ENCODE measurements around the gene HARBI1. TPM values are rescaled to one million over a fixed set of nuclear protein-coding genes. Genes with fewer than 3 reads are reported as not detected.

Gene HARBI1
- total and polyA plus RNA-seq, 9 of the 15 experiments (the other 6 are each of a cell fraction or from before 2014, with no cell fraction given) = 3.5 to 8.4 (median 5.5) TPM

DNA sequence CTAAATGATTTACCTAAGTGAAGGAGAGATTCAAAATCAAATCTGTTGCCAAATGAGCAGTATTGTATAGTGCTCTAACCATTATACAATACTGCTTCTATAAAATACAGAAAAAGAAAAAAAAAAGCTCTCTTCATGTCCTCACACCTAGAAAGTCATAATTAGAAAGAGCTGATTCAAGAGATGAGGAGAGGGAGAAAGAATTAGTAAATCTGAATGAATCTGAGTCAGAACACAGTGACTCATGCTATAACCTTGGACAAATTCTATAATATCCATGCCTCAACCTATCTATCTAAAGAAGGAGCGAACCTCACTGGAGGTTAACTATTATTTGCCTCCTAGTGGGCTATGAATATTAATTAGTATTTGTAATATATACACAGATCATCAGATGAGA is 52.6 kb downstream of the HARBI1 start:
- Histone ChIP-seq H2AFZ (ENCODE audit: low read depth, low read length) (no peak overlapping the region), H4K20me1 (replicated peaks; ENCODE audit: control insufficient read depth, insufficient read depth, low read length) (peaks cover 8% of the 10 kb centered on the region; the same call in 1 of the 2 replicates), H3K27ac (ENCODE audit: extremely low read depth, low read depth, low read length) (no peak overlapping the region), H3K9ac (ENCODE audit: insufficient read depth in 1 of 2, low read depth in 2 of 2, low read length in 2 of 2) (no peak overlapping the region), H3K4me3 (no peak overlapping the region), H3K27me3 (ENCODE audit: control insufficient read depth in 2 of 2, insufficient read depth in 2 of 2, low read length in 2 of 2) (no peaks in the 10 kb centered on the region), H3K4me2 (ENCODE audit: insufficient read depth, low read length) (no peak overlapping the region), H3K9me1 (ENCODE audit: control insufficient read depth, insufficient read depth, low read length) (no peaks in the 10 kb centered on the region), H3K79me2 (ENCODE audit: control insufficient read depth, insufficient read depth, low read length) (peaks cover 60% of the 10 kb centered on the region), H3K9me3 (replicated peaks; ENCODE audit: control insufficient read depth, insufficient read depth, low read depth, low read length) (no peaks in the 10 kb centered on the region), H3K4me1 (replicated peaks in 1 of 2; ENCODE audit: control insufficient read depth in 2 of 2, insufficient read depth in 2 of 2, low read length in 2 of 2) (peaks cover 4 to 11% of the 10 kb centered on the region in 2 experiments; a peak in 2 of 5 replicates), H3K36me3 (ENCODE audit: control insufficient read depth, insufficient read depth, low read length) (no peaks in the 10 kb centered on the region)
- in situ Hi-C loops (cut with MboI) (no loop called here), intact Hi-C loops (cut with micrococcal nuclease) (loop anchor here (5.0 kb wide), 1 partner anchor 53 kb away; the partner anchor contains the start of genes ATG13 and HARBI1)
- ChIA-PET CTCF (ENCODE audit: low intra/inter-chr PET ratio) (no interaction called here), POLR2A (interaction anchor here (1.0 kb wide), 1 partner anchor 17 kb away, joined by 3 read pairs; no protein-coding TSS in a partner anchor)
- 73% methylated on average over 1 of the region's 1 CpG for WGBS (ENCODE audit: insufficient coverage, low coverage, missing lambda C conversion rate)
- ATAC-seq (no peak), DNase-seq (ENCODE audit: extremely low read depth in 1 of 4, low spot score in 3 of 4) (no peak), FAIRE-seq (no peak)
- TF ChIP-seq NR1H2 (CRISPR knock-in tag; IDR thresholded peaks at IDR 0.05) = no peak
- TF ChIP-seq EHMT2 (IDR thresholded peaks at IDR 0.05) = no peak
- TF ChIP-seq MBD2 (IDR thresholded peaks at IDR 0.05; ENCODE audit: borderline replicate concordance, low read depth) = no peak
- TF ChIP-seq KDM1A (IDR thresholded peaks at IDR 0.05) = peak; percentile 50 to 69; a peak in 3 of 4 replicates
- TF ChIP-seq ZFP1 (CRISPR knock-in tag; IDR thresholded peaks at IDR 0.05) = no peak
- 0 out of 2 replicates have a peak, but pooled peaks have one; percentile 33 for TF ChIP-seq HDAC2 (IDR thresholded peaks at IDR 0.05)
- TF ChIP-seq, protein P1, sequence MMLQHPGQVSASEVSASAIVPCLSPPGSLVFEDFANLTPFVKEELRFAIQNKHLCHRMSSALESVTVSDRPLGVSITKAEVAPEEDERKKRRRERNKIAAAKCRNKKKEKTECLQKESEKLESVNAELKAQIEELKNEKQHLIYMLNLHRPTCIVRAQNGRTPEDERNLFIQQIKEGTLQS (IDR thresholded peaks at IDR 0.05) = peak; percentile 54
- TF ChIP-seq, protein P1 (CRISPR knock-in tag; conservative IDR thresholded peaks at IDR 0.05) = no peak
- TF ChIP-seq, protein P2, sequence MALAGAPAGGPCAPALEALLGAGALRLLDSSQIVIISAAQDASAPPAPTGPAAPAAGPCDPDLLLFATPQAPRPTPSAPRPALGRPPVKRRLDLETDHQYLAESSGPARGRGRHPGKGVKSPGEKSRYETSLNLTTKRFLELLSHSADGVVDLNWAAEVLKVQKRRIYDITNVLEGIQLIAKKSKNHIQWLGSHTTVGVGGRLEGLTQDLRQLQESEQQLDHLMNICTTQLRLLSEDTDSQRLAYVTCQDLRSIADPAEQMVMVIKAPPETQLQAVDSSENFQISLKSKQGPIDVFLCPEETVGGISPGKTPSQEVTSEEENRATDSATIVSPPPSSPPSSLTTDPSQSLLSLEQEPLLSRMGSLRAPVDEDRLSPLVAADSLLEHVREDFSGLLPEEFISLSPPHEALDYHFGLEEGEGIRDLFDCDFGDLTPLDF (CRISPR knock-in tag; IDR thresholded peaks at IDR 0.05) = no peak
- TF ChIP-seq SMC3 (conservative IDR thresholded peaks at IDR 0.05; ENCODE audit: insufficient read depth, low read depth, low read length) = no peak
- TF ChIP-seq ZNF766 (CRISPR knock-in tag; conservative IDR thresholded peaks at IDR 0.05) = no peak
- 0 out of 2 replicates have a peak, but pooled peaks have one; percentile 13 for TF ChIP-seq JUN (IDR thresholded peaks at IDR 0.05; ENCODE audit: borderline replicate concordance, low read depth, low read length)
- no peak for TF ChIP-seq JUN (CRISPR knock-in tag; IDR thresholded peaks at IDR 0.05; ENCODE audit: borderline replicate concordance)
- no peak for TF ChIP-seq ZNF274 (IDR thresholded peaks at IDR 0.05; ENCODE audit: borderline replicate concordance, low read depth, low read length)
- TF ChIP-seq, protein P3, sequence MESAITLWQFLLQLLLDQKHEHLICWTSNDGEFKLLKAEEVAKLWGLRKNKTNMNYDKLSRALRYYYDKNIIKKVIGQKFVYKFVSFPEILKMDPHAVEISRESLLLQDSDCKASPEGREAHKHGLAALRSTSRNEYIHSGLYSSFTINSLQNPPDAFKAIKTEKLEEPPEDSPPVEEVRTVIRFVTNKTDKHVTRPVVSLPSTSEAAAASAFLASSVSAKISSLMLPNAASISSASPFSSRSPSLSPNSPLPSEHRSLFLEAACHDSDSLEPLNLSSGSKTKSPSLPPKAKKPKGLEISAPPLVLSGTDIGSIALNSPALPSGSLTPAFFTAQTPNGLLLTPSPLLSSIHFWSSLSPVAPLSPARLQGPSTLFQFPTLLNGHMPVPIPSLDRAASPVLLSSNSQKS (CRISPR knock-in tag; IDR thresholded peaks at IDR 0.05) = no peak
- TF ChIP-seq CHD4 (IDR thresholded peaks at IDR 0.05; ENCODE audit: insufficient read depth, insufficient replicate concordance, low read depth, low read length, poor library complexity, severe bottlenecking) = no peak
- BruUV-seq (replicated peaks) = no TSS peak

Measured in K562 (cell line).